Raji (cell line): ENCODE results near the gene LDLRAD4.

ENCODE experiments used
- POLR2A ChIP-seq: IDR thresholded peaks from 2 replicates; pipeline ENCODE4 v1.6.1; 2011; ENCODE audit warnings: low read depth, low read length, control low read depth; ENCODE audit not compliant: insufficient read depth

Gene LDLRAD4

DNA sequence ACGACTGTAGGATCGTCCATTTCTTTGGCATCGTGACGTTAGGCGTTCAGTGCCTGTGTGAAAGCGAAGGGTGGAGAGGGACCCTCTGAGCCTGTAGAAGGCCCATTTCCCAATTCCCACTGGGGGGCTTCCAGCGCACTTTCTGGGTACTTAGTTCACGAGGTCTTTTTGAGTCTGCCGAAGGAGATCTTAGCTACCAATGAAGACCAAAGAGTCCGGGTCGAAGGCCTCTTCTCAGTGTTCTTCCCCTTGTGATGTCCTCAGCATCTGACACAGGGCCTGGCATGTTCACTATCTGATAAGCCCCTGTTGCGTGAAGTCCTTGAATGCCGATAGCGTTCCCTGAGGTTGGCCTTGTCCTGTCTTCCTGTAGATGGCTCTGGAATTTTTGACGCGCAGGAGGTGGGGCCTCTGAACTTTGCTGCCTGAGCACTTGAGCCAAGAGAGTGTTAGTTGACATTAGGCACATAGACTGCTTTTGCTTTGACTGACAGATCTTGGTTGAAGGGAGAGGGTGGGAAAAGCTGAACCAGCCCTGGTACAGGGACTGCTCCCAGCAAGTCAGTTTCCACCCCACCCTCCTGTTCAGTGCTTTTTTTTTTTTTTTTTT lies 52.8 kb downstream of the LDLRAD4 start:
- no peak for TF ChIP-seq POLR2A

DNA sequence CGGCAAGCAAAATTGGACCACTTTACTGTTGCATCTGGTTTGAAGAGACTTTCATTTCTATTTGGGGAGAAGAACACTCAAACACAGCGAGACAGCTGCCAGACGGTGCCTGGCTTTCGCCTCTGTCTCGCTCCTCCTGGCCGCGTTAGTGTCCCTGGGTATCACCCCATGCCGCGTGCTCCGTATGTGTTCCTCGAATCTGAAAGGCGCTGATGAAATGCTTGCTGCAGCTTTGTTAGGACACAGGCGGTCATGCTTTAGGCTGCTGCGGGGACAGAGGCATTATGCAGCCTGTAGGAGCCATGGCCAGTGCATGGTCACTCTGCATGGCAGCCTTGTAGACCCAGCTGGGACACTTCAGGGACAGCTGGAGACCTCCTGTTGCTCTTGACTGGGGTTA lies 53.9 kb downstream of the LDLRAD4 start:
- no peak for TF ChIP-seq POLR2A

DNA sequence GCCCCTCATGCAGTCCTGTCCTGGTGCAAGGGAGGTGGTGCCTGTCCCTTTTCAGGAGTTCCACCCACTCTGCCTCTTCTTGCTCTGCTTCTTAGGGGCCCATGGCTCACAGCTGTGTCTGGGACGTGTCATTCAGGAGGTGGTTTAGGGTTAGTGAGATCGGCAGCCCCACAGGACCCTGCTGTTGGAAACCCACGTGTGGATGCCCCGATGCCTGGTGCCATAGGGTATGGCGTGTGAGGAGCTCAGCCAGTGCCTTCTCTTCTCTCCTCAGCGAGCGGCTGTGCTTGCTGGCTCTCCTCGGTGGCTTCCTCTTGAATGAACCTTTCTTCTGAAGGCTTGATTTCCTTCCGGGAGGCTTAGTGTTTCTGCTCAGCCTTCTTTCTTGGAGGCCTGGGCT lies 55.2 kb downstream of the LDLRAD4 start:
- TF ChIP-seq POLR2A = no peak

DNA sequence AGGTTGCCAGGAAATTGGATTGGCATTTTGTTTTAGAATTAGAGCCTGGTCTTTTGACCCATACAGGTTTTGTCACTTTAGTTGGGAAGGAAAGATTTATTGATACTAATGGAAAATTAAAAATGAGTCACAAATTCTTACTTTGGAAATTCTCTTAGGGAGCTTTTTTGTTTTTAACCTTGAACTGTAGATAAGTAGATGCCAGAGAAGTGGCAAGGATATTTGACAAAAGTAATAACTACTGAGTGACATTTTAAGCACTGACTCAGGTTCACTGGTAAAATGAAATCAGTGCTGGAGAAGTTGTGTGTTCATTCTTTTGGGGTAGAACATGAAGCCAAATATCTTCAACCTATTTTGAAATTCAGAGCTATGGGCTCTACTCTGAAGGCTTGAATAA lies 56.5 kb downstream of the LDLRAD4 start:
- TF ChIP-seq POLR2A = no peak

DNA sequence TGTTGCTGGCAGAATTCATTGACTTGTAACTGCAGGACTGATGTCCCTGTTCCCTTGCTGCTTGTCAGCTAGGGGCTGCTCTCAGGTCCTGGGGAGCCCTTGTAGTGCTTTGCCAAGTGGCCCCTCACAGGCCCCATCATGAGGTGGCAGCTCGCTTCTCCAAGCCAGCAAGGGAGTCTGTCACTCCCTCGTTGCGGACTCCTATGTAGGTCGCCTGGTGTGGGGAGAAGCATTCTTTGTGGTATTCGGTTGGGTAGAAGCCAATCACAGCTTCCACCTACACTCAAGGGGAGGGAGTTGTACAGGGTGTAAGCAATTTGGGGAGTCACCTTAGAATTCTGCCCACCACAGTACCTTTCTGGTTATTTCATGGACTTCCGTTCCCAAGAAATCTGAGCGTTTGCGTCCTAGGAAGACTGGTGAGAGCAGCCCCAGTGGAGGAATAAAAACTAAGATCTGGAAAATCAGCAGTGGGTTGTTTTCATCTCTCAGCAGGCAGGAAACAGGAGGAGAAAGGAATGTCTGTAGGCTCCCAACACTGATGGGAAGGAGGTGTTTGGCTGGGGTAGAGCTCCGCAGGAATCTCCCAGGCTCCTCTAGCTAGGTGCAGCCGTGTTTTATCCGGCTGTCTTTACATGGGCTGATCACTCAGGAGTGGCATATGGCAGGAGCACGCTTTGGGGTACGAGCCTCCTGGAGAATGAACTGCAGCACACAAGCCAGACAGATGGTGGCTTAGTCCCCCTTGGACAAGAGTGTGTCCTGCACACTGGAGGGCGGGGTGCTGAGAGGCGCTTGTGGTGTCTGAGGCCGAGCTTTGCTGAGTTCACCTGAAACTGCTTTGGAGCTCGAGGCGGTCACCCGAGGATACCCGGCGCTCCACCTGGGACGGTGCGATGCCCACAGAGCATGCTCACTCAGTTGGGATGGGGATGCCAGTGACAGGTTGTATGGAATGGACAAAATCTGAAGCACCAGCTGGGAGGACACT lies 58.3 kb downstream of the LDLRAD4 start:
- TF ChIP-seq POLR2A = no peak

DNA sequence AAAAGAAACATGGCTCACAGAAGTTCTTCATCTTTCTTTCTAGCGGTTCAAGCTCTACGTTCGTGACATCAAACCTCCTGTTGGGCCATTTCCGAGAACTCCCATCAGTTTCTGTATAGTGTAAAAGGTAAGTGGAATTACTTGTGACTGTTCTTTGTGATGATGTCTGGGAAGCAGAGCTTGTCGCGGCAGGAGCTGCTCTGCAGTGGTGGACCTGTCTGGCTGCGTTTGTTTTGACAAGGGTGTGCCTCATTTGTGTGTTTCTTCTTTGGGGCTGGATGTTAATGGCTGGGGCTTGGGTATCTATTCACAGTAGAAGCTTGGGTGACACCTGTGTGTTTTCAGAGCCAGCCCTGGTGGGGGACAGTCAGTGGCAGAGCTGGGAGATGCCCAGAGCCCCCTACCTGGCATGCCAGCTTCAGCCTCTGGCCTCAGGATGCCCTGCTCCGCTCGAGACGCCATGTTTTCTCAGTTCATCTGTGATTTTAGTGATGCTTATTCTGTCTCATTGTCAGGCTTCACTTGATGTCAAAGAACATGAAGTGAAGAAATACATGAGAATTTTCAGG lies 59.6 kb downstream of the LDLRAD4 start:
- no peak for TF ChIP-seq POLR2A

DNA sequence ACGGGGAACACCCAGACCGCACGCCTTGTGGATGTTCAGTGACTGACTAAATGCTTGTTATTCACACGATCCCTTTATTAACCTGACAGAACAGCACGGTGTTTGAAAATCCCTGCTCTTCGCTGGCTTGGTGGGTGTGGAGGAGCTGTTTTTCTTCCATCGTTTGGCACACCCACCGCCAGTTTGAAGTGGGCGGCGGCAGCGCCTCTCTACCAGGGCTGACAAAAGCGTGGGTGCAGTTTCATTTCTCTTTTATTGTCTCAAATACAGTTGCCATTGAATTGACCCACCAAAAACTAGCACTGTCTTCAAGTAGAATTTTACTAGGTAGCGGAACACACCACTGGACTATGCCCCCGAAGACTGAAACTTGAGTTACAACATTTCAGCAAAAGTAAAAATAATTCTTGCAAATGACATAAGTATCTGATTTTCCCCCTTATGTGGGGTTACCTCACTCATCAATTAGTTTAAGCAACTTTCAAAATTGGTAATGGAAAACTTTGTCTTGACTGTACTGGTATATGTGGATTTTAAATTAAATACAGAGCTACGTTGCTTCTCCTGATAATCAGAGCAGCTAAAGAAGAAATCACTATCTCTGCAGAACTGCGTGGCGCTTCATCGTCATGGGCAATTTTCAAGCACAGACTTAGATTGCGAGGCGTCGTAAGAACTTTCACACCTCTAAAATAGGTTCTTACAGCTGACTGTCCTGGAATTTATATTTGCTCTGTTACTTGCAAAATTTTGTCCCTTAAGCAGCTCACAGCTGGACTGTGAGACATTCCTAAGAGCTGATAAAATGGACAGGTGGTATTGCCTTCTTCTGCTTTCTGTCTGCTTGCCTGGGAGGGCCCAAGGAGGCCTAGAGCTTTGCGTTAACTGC lies 60.9 kb downstream of the LDLRAD4 start:
- no peak for TF ChIP-seq POLR2A

DNA sequence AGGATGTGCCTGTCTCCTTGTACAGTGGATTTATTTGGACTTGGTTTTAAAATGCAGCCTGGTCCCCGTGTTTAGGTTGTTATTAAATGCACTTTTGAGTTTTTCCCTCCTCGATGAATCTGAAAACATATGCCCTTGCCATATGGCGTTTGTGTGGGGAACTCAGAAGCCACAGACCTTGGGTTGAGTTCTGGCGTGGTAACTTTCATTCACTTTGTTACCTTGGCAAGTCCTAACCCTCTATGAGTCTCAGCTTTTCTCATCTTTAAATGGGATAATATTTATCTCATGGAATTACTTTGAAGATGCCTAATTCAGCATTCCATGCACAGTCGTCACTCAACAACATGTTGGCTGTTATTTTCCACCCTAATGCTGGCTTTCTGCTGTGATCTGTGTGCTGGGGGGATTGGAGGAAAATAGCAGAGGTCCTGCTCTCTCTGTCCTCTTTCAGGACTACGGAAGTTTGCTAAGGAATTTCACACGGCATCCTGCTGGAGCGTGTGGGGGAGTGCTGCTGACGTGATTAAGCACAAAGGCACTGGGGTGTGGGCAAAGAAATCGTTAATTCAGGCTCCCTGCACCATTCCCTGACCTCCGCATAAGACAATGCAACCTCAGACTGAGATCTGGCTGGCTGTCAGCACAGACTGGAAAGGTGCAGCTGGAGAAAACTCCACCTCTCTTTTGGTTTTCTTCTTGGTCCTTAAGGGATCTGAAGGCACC lies 61.7 kb downstream of the LDLRAD4 start:
- TF ChIP-seq POLR2A = no peak

DNA sequence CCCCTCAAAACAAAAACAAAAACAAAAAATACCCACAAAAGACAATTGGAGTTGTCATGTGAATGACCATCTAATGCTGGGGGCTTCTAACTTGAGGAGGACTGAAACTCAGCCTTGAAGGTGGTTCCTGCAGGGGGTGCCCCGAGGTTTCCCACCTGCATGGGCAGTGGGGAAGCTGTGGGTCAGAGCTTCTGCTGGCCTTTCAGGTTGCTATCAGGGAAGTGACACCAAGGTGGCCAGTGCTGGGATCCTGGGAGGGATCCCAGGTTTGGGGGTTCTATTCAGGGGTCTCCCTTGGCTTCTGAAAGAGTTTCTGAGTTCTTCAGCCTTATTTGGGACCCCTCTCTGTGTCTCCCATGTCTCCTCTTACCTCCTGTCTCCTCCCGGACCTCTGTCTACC lies 62.8 kb downstream of the LDLRAD4 start:
- TF ChIP-seq POLR2A = no peak

DNA sequence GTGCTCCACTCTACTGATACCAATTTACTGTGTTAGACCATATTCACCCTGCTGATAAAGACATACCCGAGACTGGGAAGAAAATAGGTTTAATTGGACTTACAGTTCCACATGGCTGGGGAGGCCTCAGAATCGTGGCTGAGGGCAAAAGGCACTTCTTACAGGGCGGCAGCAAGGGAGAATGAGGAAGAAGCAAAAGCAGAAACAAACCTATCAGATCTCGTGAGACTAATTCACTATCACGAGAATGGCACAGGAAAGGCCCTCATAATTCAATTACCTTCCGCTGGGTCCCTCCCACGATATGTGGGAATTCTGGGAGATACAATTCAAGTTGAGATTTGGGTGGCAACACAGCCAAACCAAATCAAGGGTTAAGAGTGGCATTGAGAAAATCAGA lies 65.2 kb downstream of the LDLRAD4 start:
- TF ChIP-seq POLR2A = no peak

DNA sequence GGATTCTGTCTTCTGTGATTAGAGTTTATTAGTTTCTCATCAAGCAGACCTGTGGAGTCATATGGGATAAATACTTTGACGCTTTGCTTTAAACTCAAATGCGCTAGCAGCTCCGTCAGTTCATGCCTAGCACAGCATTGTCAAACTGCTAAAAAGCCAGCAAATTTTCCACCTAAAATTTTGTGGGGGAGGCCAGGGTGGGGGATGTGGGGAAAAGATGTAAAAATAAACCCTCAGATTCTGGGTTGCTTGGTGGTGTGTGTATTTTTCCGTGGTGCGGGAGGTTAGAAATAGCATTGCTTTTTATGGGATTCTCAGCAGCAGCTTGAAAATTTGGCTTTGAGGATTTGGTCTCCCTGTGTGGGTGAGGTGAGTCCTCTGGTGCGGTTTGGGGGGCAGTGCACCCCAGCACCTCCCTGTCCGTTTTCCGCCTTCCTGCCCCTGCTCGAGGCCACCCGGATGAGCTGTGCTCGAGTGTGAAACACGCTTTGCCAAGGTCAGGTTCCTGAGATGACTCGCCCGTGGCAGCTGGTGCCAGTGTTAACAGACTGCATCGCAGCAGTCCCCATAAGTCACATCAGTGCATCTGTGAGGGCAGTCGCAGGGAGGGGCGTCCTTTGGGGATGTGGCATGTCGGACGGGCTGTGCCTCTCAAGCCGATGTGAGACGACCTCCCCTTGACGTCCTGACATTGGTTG lies 65.9 kb downstream of the LDLRAD4 start:
- no peak for TF ChIP-seq POLR2A

DNA sequence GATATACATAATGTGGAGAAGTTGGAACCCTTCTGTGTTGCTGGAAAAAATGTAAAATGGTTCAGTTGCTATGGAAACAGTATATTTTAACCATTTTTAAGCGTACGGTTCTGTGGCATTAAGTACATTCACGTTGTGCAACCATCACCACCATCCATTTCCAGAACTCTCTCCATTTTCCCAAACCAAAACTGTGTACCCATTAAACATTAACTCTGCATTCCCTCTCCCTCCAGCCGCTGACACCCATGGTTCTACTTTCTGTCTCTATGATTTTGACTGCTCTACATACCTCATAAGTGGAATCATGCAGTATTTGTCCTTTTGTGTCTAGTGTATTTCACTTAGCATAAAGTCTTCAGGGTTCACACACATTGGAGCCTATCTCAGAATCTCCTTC lies 67.3 kb downstream of the LDLRAD4 start:
- no peak for TF ChIP-seq POLR2A

DNA sequence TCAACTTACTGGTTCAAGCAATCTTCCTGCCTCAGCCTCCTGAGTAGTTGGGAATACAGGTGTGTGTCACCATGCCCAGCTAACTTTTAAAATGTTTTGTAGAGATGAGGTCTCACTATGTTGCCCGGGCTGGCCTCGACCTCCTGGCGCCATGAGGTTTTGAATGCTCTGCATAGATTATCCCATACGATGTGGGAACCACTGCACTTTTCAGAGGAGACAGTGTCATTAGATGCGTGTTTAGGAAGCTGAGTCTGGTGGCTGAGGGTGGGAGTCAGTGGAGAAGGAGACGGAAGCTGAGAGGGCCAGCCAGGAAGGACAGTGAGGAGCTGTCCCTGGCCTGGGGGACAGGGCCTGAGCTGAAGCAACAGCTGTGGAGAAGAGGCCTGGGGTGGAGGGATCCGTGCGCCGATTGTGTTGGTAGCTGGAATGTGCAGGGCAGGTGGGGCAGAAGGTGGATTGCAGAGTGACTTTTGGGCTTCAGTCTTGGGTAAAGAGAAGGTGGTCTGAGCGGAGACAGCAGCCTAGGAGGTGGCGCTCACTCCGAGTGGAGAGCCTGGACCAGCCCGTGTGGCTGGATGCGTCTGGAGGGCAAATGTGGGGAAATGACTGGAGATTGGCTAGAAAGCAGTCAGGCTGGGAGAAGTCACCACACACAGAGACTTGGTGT lies 68.0 kb downstream of the LDLRAD4 start:
- no peak for TF ChIP-seq POLR2A
